ENCODE results near the gene FUT7. TPM values are rescaled to one million over a fixed set of nuclear protein-coding genes. Genes with fewer than 3 reads are reported as not detected.

The FUT7 gene
- total and polyA plus RNA-seq, 2 of the 8 experiments (the other 6 are each of a cell fraction or from before 2014, with no cell fraction given) = not detected

GRCh38 chr9:137018761-137019559 lies 12.9 kb downstream of the FUT7 start:
- Histone ChIP-seq H3K36me3 (ENCODE audit: control insufficient read depth in 2 of 4, insufficient read depth in 4 of 4, low read length in 3 of 4) (peaks cover 0 to 13% (median 0%) of the 10 kb centered on the region in 4 experiments; a peak in 1 of 8 replicates), H3K18ac (ENCODE audit: extremely low read depth, low read length) (no peak overlapping the region), H4K5ac (ENCODE audit: insufficient read length, low read depth, low read length) (no peak overlapping the region), H3K79me2 (ENCODE audit: control insufficient read depth in 1 of 2, insufficient read depth in 2 of 2, low read length in 2 of 2) (no peaks in the 10 kb centered on the region), H3K23ac (ENCODE audit: insufficient read length) (no peak overlapping the region), H3K4me2 (ENCODE audit: insufficient read depth in 1 of 2, low read depth in 2 of 2, low read length in 2 of 2) (no peak overlapping the region), H3K27me3 (replicated peaks in 1 of 4; ENCODE audit: control insufficient read depth in 3 of 4, extremely low read depth in 1 of 4, insufficient read depth in 3 of 4, low read length in 3 of 4) (no peaks in the 10 kb centered on the region; a peak in 1 of 7 replicates), H2AK5ac (ENCODE audit: low read depth, low read length) (no peak overlapping the region), H4K91ac (replicated peaks; ENCODE audit: insufficient read length, low read length) (no peak overlapping the region), H3K4ac (replicated peaks; ENCODE audit: insufficient read length, low read depth, low read length) (no peak overlapping the region), H2BK20ac (ENCODE audit: low read length) (no peak overlapping the region), H3K23me2 (ENCODE audit: low read depth, low read length) (no peaks in the 10 kb centered on the region), H3K9me3 (ENCODE audit: insufficient read depth in 2 of 2, low read depth in 1 of 2, low read length in 1 of 2) (peaks cover 0 to 27% of the 10 kb centered on the region in 2 experiments; a peak in 2 of 4 replicates), H3K79me1 (ENCODE audit: low read depth, low read length) (no peaks in the 10 kb centered on the region), H3K4me1 (replicated peaks in 1 of 4; ENCODE audit: control insufficient read depth in 3 of 4, insufficient read depth in 4 of 4, low read length in 3 of 4) (peaks cover 0 to 6% (median 3%) of the 10 kb centered on the region in 4 experiments; a peak in 3 of 7 replicates), H2BK12ac (ENCODE audit: low read depth, low read length) (no peak overlapping the region), H4K20me1 (replicated peaks in 1 of 2; ENCODE audit: control insufficient read depth in 1 of 2, insufficient read depth in 2 of 2, low read length in 2 of 2) (peaks cover 0 to 7% of the 10 kb centered on the region in 2 experiments), H3K4me3 (ENCODE audit: extremely low read depth in 1 of 4, insufficient read depth in 2 of 4, low read depth in 3 of 4, low read length in 4 of 4) (no peak overlapping the region), H3K56ac (replicated peaks; ENCODE audit: insufficient read length, low read depth, low read length) (no peak overlapping the region), H4K8ac (ENCODE audit: extremely low read depth, insufficient read depth, low read length) (no peak overlapping the region), H2BK15ac (ENCODE audit: low read length) (no peak overlapping the region), H3K9ac (replicated peaks in 1 of 4; ENCODE audit: extremely low read depth in 1 of 4, low read depth in 3 of 4, low read length in 3 of 4) (no peak overlapping the region), H2BK5ac (ENCODE audit: low read depth, low read length) (0 out of 2 replicates have a peak overlapping the region, but pooled peaks have one; percentile 9), H3K14ac (ENCODE audit: insufficient read length) (no peak overlapping the region), H2AFZ (ENCODE audit: low read length) (no peak overlapping the region), H3K27ac (ENCODE audit: low read depth, low read length) (no peak overlapping the region), H2BK120ac (replicated peaks; ENCODE audit: low read depth, low read length) (no peak overlapping the region)
- DNase-seq (ENCODE audit: low read depth in 1 of 2, low spot score in 2 of 2) (no peak), FAIRE-seq (no peak)
- POLR2A ChIA-PET (ENCODE audit: partially characterized antibody) = interaction anchor here (1.0 to 1.4 kb wide), 2 partner anchors 211 to 291 kb away, joined by 3 to 4 read pairs; partner anchors contain the start of gene RABL6
- no peak for TF ChIP-seq SRF (IDR thresholded peaks at IDR 0.05; ENCODE audit: low read depth, low read length)
- TF ChIP-seq SAP30 (IDR thresholded peaks at IDR 0.05; ENCODE audit: insufficient read depth, insufficient replicate concordance, low read length) = no peak
- CTCF ChIA-PET (ENCODE audit: partially characterized antibody) = interaction anchor here (1.2 to 7.2 kb wide), 8 partner anchors 11 to 206 kb away, joined by 3 to 54 read pairs (median 4); partner anchors contain the start of genes ABCA2, CYSRT1 and FUT7
- 93% methylated on average over 23 of the region's 36 CpGs; no CpG with 5 or more reads in 1 of the 2 experiments for WGBS, 2 experiments (ENCODE audit: extremely low coverage in 1 of 2, insufficient coverage in 1 of 2, insufficient read length in 1 of 2, insufficient replicate concordance in 2 of 2, low coverage in 1 of 2, low lambda C conversion rate in 2 of 2, missing lambda C conversion rate in 1 of 2)
